GM23338 (cell line): ENCODE measurements around the gene DRAXIN. TPM values are rescaled to one million over a fixed set of nuclear protein-coding genes. Genes with fewer than 3 reads are reported as not detected.

Experiments used
- ATAC-seq: fragments of 200-7000 bp; cut with Tn5 transposase; 3 replicates; pipeline ENCODE4 v1.9.1; 2020
- DNase-seq: peaks from one replicate; pipeline ENCODE4 v3.0.0-alpha.2; 2015; ENCODE audit warnings: low spot score
- H2AFZ ChIP-seq: fragments of 200-600 bp; sonication (generic); 2 replicates; pipeline ENCODE4 v1.8.0; 2016; ENCODE audit warnings: antibody characterized with exemption, mild to moderate bottlenecking, moderate library complexity
- H3F3A ChIP-seq: fragments of 200-600 bp; sonication (generic); replicated peaks from 2 replicates; pipeline ENCODE4 v1.8.0; 2017; ENCODE audit warnings: antibody characterized with exemption, mixed run types, low read depth
- H3K27ac ChIP-seq: fragments of 200-600 bp; sonication (generic); 2 replicates; pipeline ENCODE4 v1.6.1; 2016; ENCODE audit warnings: low read depth
- H3K27me3 ChIP-seq: fragments of 200-600 bp; sonication (generic); 2 replicates; pipeline ENCODE4 v1.8.0; 2016; ENCODE audit warnings: mild to moderate bottlenecking, mixed run types, moderate library complexity; ENCODE audit not compliant: insufficient read depth
- H3K36me3 ChIP-seq: fragments of 200-600 bp; sonication (generic); 2 replicates; pipeline ENCODE4 v1.8.0; 2016; ENCODE audit warnings: mild to moderate bottlenecking; ENCODE audit not compliant: insufficient read depth
- H3K4me1 ChIP-seq: fragments of 200-600 bp; sonication (generic); 2 replicates; pipeline ENCODE4 v1.8.0; 2016; ENCODE audit warnings: mild to moderate bottlenecking, moderate library complexity; ENCODE audit not compliant: insufficient read depth
- H3K4me2 ChIP-seq: fragments of 200-600 bp; sonication (generic); 2 replicates; pipeline ENCODE4 v1.7.1; 2017; ENCODE audit warnings: mixed run types
- H3K4me3 ChIP-seq: fragments of 200-600 bp; sonication (generic); 2 replicates; pipeline ENCODE4 v1.6.1; 2016; ENCODE audit warnings: mixed run types
- H3K79me2 ChIP-seq: fragments of 200-600 bp; sonication (generic); replicated peaks from 2 replicates; pipeline ENCODE4 v1.8.0; 2017; ENCODE audit warnings: mild to moderate bottlenecking; ENCODE audit not compliant: insufficient read depth
- H3K9me2 ChIP-seq: fragments of 200-600 bp; sonication (generic); 2 replicates; pipeline ENCODE4 v1.8.0; 2017; ENCODE audit not compliant: insufficient read depth
- H4K20me1 ChIP-seq: fragments of 200-600 bp; sonication (generic); replicated peaks from 2 replicates; pipeline ENCODE4 v1.8.0; 2017; ENCODE audit warnings: mild to moderate bottlenecking; ENCODE audit not compliant: insufficient read depth
- H3K27ac Mint-ChIP-seq: 2 replicates; pipeline ENCODE4 v1.8.0; 2020; ENCODE audit warnings: inconsistent platforms, mild to moderate bottlenecking, moderate library complexity, mixed read lengths
- H3K27me3 Mint-ChIP-seq: 3 replicates; pipeline ENCODE4 v1.8.0; 2022; ENCODE audit warnings: low read depth, mild to moderate bottlenecking, moderate library complexity, mixed read lengths, inconsistent platforms; ENCODE audit not compliant: insufficient read depth, poor library complexity
- H3K36me3 Mint-ChIP-seq: 3 replicates; pipeline ENCODE4 v1.8.0; 2021; ENCODE audit warnings: low read depth, mild to moderate bottlenecking, inconsistent platforms, moderate library complexity, mixed read lengths
- H3K4me1 Mint-ChIP-seq: 3 replicates; pipeline ENCODE4 v1.8.0; 2020; ENCODE audit warnings: mild to moderate bottlenecking, inconsistent platforms, mixed read lengths
- H3K4me3 Mint-ChIP-seq: 3 replicates; pipeline ENCODE4 v1.8.0; 2021; ENCODE audit warnings: moderate library complexity, mild to moderate bottlenecking, inconsistent platforms, mixed read lengths
- H3K9me3 Mint-ChIP-seq: 3 replicates; pipeline ENCODE4 v1.8.0; 2020; ENCODE audit warnings: moderate library complexity, mild to moderate bottlenecking, inconsistent platforms, mixed read lengths
- CREB1 ChIP-seq: fragments of 250-450 bp; sonication (Bioruptor Pico); IDR thresholded peaks from 2 replicates; pipeline ENCODE4 v1.5.0; 2020; ENCODE audit warnings: low read depth, mild to moderate bottlenecking, moderate library complexity
- POLR2AphosphoS5 ChIP-seq: IDR thresholded peaks from 2 replicates; pipeline ENCODE4 v1.6.1; 2016; ENCODE audit warnings: antibody characterized with exemption, low read depth
- STAT1 ChIP-seq: IDR thresholded peaks from one replicate; pipeline ENCODE4 v1.6.1; 2016; ENCODE audit warnings: antibody characterized with exemption; ENCODE audit not compliant: unreplicated experiment
- ZNF114 ChIP-seq: fragments of 250-450 bp; sonication (Bioruptor Pico); IDR thresholded peaks from 2 replicates; pipeline ENCODE4 v1.5.0; 2020; ENCODE audit warnings: mild to moderate bottlenecking, moderate library complexity
- ZNF331 ChIP-seq: fragments of 250-450 bp; sonication (Bioruptor Pico); IDR thresholded peaks from 2 replicates; pipeline ENCODE4 v1.5.0; 2020; ENCODE audit warnings: low read depth, mild to moderate bottlenecking, moderate library complexity
- polyA plus RNA-seq: library from polyadenylated mRNA; unstranded; fragments of >200 nt; fragmentation: Nextera tagmentation; extraction: Ambion mirVana; gene quantifications from 2 replicates; pipeline ENCODE4 v1.2.1, GENCODE V29; 2016
- total RNA-seq: library from RNA; depleted of rRNA; stranded (reverse); fragments of >200 nt; shearing (Covaris generic); gene quantifications from 2 replicates; pipeline ENCODE4 v1.2.3, GENCODE V29; 2014
- TF ChIP-seq, protein P1 (sequence below): fragments of 250-450 bp; sonication (Bioruptor Pico); IDR thresholded peaks from 2 replicates; pipeline ENCODE4 v1.5.0; 2020; ENCODE audit warnings: mild to moderate bottlenecking, moderate library complexity
- TF ChIP-seq, protein P2 (sequence below), 2 experiments: fragments of 200-600 bp in 1 of 2; sonication (generic) in 1 of 2; conservative IDR thresholded peaks; 2 replicates each; pipeline versions ENCODE4 v1.5.1 to v1.6.1; 2016 to 2017; ENCODE audit warnings: antibody characterized with exemption in 2 of 2, low read depth in 2 of 2, mild to moderate bottlenecking in 2 of 2, moderate library complexity in 1 of 2

DRAXIN gene
- total and polyA plus RNA-seq, 2 experiments from 2014 or later, result 7.6 to 23.0 TPM

DNA sequence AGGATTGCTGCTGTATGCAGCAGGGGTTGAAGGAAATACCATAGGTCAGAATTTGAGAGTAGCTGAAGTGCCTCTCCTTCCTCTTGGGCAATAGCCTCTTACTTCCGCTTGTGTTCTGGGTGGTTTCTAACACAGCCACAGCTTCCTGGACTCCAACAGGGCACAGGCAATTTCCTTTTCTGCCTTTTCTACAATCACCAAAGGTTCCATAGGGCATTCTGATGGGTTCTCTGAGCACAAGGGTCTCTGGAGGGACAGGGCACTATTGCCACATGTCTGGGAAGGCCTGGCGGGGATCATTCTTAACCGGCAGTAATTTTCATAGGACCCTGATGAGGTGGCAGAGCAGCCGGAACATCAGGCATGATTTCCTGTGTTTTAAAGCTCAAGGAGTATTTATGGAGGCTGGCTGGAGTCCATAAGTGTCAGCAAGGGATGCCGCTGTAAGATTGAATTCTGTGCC, 39.0 kb downstream of the DRAXIN start:
- Histone ChIP-seq H3K4me2 (no peak overlapping the region), H3K79me2 (no peaks in the 10 kb centered on the region), H3K4me1 (peaks cover 36% of the 10 kb centered on the region), H3K27ac (0 out of 2 replicates have a peak overlapping the region, but pooled peaks have one; percentile 39), H3K27me3 (no peaks in the 10 kb centered on the region), H3F3A (peaks cover 6% of the 10 kb centered on the region; the same call in 1 of the 2 replicates), H4K20me1 (no peaks in the 10 kb centered on the region), H2AFZ (no peak overlapping the region), H3K4me3 (no peak overlapping the region), H3K36me3 (no peaks in the 10 kb centered on the region; the same call in 1 of the 2 replicates), H3K9me2 (no peaks in the 10 kb centered on the region)
- no peak overlapping the region for H3K4me3 Mint-ChIP-seq
- peaks cover 44% of the 10 kb centered on the region for H3K4me1 Mint-ChIP-seq
- H3K9me3 Mint-ChIP-seq, result no peaks in the 10 kb centered on the region
- no peak overlapping the region for H3K27ac Mint-ChIP-seq
- ATAC-seq (no peak), DNase-seq (no peak)
- H3K36me3 Mint-ChIP-seq, result no peaks in the 10 kb centered on the region
- TF ChIP-seq STAT1, result no peak
- TF ChIP-seq CREB1, result no peak
- TF ChIP-seq, protein P1, sequence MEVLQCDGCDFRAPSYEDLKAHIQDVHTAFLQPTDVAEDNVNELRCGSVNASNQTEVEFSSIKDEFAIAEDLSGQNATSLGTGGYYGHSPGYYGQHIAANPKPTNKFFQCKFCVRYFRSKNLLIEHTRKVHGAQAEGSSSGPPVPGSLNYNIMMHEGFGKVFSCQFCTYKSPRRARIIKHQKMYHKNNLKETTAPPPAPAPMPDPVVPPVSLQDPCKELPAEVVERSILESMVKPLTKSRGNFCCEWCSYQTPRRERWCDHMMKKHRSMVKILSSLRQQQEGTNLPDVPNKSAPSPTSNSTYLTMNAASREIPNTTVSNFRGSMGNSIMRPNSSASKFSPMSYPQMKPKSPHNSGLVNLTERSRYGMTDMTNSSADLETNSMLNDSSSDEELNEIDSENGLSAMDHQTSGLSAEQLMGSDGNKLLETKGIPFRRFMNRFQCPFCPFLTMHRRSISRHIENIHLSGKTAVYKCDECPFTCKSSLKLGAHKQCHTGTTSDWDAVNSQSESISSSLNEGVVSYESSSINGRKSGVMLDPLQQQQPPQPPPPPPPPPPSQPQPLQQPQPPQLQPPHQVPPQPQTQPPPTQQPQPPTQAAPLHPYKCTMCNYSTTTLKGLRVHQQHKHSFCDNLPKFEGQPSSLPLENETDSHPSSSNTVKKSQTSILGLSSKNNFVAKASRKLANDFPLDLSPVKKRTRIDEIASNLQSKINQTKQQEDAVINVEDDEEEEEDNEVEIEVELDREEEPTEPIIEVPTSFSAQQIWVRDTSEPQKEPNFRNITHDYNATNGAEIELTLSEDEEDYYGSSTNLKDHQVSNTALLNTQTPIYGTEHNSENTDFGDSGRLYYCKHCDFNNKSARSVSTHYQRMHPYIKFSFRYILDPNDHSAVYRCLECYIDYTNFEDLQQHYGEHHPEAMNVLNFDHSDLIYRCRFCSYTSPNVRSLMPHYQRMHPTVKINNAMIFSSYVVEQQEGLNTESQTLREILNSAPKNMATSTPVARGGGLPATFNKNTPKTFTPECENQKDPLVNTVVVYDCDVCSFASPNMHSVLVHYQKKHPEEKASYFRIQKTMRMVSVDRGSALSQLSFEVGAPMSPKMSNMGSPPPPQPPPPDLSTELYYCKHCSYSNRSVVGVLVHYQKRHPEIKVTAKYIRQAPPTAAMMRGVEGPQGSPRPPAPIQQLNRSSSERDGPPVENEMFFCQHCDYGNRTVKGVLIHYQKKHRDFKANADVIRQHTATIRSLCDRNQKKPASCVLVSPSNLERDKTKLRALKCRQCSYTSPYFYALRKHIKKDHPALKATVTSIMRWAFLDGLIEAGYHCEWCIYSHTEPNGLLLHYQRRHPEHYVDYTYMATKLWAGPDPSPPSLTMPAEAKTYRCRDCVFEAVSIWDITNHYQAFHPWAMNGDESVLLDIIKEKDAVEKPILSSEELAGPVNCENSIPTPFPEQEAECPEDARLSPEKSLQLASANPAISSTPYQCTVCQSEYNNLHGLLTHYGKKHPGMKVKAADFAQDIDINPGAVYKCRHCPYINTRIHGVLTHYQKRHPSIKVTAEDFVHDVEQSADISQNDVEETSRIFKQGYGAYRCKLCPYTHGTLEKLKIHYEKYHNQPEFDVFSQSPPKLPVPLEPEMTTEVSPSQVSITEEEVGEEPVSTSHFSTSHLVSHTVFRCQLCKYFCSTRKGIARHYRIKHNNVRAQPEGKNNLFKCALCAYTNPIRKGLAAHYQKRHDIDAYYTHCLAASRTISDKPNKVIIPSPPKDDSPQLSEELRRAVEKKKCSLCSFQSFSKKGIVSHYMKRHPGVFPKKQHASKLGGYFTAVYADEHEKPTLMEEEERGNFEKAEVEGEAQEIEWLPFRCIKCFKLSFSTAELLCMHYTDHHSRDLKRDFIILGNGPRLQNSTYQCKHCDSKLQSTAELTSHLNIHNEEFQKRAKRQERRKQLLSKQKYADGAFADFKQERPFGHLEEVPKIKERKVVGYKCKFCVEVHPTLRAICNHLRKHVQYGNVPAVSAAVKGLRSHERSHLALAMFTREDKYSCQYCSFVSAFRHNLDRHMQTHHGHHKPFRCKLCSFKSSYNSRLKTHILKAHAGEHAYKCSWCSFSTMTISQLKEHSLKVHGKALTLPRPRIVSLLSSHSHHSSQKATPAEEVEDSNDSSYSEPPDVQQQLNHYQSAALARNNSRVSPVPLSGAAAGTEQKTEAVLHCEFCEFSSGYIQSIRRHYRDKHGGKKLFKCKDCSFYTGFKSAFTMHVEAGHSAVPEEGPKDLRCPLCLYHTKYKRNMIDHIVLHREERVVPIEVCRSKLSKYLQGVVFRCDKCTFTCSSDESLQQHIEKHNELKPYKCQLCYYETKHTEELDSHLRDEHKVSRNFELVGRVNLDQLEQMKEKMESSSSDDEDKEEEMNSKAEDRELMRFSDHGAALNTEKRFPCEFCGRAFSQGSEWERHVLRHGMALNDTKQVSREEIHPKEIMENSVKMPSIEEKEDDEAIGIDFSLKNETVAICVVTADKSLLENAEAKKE (CRISPR knock-in tag), result no peak
- no peak for TF ChIP-seq ZNF331 (CRISPR knock-in tag)
- TF ChIP-seq, protein P2, sequence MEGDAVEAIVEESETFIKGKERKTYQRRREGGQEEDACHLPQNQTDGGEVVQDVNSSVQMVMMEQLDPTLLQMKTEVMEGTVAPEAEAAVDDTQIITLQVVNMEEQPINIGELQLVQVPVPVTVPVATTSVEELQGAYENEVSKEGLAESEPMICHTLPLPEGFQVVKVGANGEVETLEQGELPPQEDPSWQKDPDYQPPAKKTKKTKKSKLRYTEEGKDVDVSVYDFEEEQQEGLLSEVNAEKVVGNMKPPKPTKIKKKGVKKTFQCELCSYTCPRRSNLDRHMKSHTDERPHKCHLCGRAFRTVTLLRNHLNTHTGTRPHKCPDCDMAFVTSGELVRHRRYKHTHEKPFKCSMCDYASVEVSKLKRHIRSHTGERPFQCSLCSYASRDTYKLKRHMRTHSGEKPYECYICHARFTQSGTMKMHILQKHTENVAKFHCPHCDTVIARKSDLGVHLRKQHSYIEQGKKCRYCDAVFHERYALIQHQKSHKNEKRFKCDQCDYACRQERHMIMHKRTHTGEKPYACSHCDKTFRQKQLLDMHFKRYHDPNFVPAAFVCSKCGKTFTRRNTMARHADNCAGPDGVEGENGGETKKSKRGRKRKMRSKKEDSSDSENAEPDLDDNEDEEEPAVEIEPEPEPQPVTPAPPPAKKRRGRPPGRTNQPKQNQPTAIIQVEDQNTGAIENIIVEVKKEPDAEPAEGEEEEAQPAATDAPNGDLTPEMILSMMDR (conservative IDR thresholded peaks at IDR 0.05; ENCODE audit: low read depth in 2 of 2), result no peak
- TF ChIP-seq ZNF114, result no peak
- TF ChIP-seq POLR2AphosphoS5, result no peak
- H3K27me3 Mint-ChIP-seq, result no peaks in the 10 kb centered on the region
